HK-2 (cell line): Measurements from ENCODE around the gene GGT5.
"Not testable (repeated sequence)": the region's sequence is repeated elsewhere in the genome, so short reads cannot be mapped to it uniquely, and the experiment has no call there.

Source experiments
- DNase-seq: peaks from one replicate; pipeline ENCODE4 v3.0.0-alpha.2; 2018; ENCODE audit not compliant: unreplicated experiment

The GGT5 gene

GRCh38 chr22:24205438-24206195 lies 39.3 kb downstream of the GGT5 start:
- DNase-seq: no peak

- not testable (repeated sequence) for DNase-seq
These were observed 41.0 kb downstream of the GGT5 start for GRCh38 chr22:24203856-24204255.

GRCh38 chr22:24201681-24202614 lies 42.9 kb downstream of the GGT5 start:
- no peak for DNase-seq

- DNase-seq: peak; percentile 51
These were observed 44.2 kb downstream of the GGT5 start for GRCh38 chr22:24200619-24201212.

- DNase-seq: no peak
These were observed 46.2 kb downstream of the GGT5 start for GRCh38 chr22:24198682-24199052.

GRCh38 chr22:24191893-24192292 lies 53.0 kb downstream of the GGT5 start:
- DNase-seq: no peak

GRCh38 chr22:24191381-24191841 lies 53.5 kb downstream of the GGT5 start:
- no peak for DNase-seq

- no peak for DNase-seq
These were observed 54.2 kb downstream of the GGT5 start for GRCh38 chr22:24190596-24191208.

GRCh38 chr22:24190159-24190540 lies 54.7 kb downstream of the GGT5 start:
- no peak for DNase-seq

GRCh38 chr22:24189249-24190158 lies 55.4 kb downstream of the GGT5 start:
- DNase-seq: peak; percentile 79

GRCh38 chr22:24188705-24189248 lies 56.1 kb downstream of the GGT5 start:
- DNase-seq: no peak

GRCh38 chr22:24187731-24188644 lies 56.9 kb downstream of the GGT5 start:
- DNase-seq: no peak

- DNase-seq: no peak
These were observed 57.8 kb downstream of the GGT5 start for GRCh38 chr22:24186892-24187670.

GRCh38 chr22:24186352-24186740 lies 58.5 kb downstream of the GGT5 start:
- DNase-seq: no peak

GRCh38 chr22:24185501-24186351 lies 59.2 kb downstream of the GGT5 start:
- no peak for DNase-seq

- DNase-seq: no peak
These were observed 59.8 kb downstream of the GGT5 start for GRCh38 chr22:24185001-24185500.

GRCh38 chr22:24184057-24184798 lies 60.7 kb downstream of the GGT5 start:
- no peak for DNase-seq
